GM23248 (cell line): ENCODE results near the gene IVD.

ENCODE experiments used
- EZH2 ChIP-seq: fragments of 200-600 bp; sonication (generic); IDR thresholded peaks from 2 replicates; pipeline ENCODE4 v1.6.1; 2018; ENCODE audit warnings: antibody characterized with exemption, mild to moderate bottlenecking; ENCODE audit not compliant: insufficient read depth, poor library complexity, severe bottlenecking
- EZH2phosphoT487 ChIP-seq: fragments of 200-600 bp; sonication (generic); IDR thresholded peaks from 2 replicates; pipeline ENCODE4 v1.6.1; 2018; ENCODE audit warnings: antibody characterized with exemption, moderate library complexity, mild to moderate bottlenecking, low read depth; ENCODE audit not compliant: insufficient read depth

DNA sequence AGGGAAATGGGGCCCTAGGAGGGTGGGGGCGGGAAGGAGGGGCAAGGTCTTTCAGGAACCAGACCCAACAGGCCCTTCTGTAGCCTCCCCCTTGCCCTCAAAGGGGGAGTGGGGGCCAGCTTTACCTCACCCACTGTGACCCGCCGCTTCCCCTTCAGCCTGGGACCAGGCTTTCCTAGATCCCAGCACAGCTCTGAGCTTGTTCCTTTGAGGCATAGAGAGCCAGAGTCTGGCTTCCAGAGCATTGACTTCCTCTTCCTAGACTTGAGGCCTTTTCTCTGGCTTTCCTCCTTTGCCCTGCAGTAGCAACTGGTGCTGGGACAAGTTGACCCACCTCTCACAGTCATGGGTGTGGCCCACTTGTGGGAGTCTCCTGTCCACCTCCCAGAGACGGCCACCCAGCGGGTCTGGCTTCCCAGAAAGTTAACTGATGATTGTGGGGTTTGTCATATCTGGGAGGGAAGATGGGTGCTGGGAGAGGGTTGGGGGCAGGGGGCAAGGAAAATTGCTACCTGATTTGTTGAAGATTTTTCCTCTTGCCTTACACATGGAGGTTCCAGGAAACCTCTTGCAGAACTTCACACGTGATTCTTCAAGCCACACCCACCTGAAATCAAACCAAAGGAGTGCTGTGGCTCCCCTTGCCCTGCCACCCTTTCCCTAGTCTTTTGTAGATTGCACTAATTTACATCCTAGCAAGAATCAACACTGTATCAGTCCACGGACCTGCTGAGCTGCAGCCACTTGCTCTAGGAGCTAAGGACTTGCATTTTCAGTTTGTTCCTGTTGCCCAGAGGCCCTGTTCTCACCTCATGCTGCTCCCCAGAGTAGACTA lies 61.0 kb downstream of the IVD start:
- TF ChIP-seq EZH2 (no peak), EZH2phosphoT487 (no peak)
